Sigmoid colon (tissue), 7 donors: ENCODE data around the gene OAS1. TPM values are rescaled to one million over a fixed set of nuclear protein-coding genes. Genes with fewer than 3 reads are reported as not detected.

Experiments used
- DNase-seq: peaks from one replicate; pipeline ENCODE4 v3.0.0-alpha.2; 2019
- H3K27ac ChIP-seq, 4 donors: fragments of 200-600 bp; sonication (generic); one replicate each; pipeline ENCODE4 v1.5.1; 2016 to 2019; ENCODE audit warnings: mild to moderate bottlenecking in 1 of 4
- H3K27me3 ChIP-seq, 3 donors: fragments of 200-600 bp; sonication (generic); one replicate each; pipeline ENCODE4 v1.5.1; 2019; ENCODE audit warnings: mild to moderate bottlenecking in 1 of 3
- H3K36me3 ChIP-seq, 4 donors: fragments of 200-600 bp; sonication (generic); one replicate each; pipeline ENCODE4 v1.5.1; 2016 to 2019
- H3K4me1 ChIP-seq, 4 donors: fragments of 200-600 bp; sonication (generic); one replicate each; pipeline ENCODE4 v1.5.1; 2017 to 2019
- H3K4me3 ChIP-seq, 4 donors: fragments of 200-600 bp; sonication (generic); one replicate each; pipeline ENCODE4 v1.5.1; 2017 to 2019; ENCODE audit warnings: mild to moderate bottlenecking in 2 of 4, moderate library complexity in 1 of 4
- H3K9me3 ChIP-seq, 4 donors: fragments of 200-600 bp in 3 of 4; sonication (generic) in 3 of 4; one replicate each; pipeline versions ENCODE4 v1.5.1 to v1.6.1; 2013 to 2019
- CTCF ChIP-seq, 4 experiments: fragments of 450-650 bp in 3 of 4; fragments of 200-600 bp in 1 of 4; IDR thresholded peaks; one replicate each; pipeline ENCODE4 v1.5.1; 2016 to 2019; ENCODE audit warnings: antibody characterized with exemption in 4 of 4, mild to moderate bottlenecking in 3 of 4, moderate library complexity in 2 of 4
- EP300 ChIP-seq, 4 donors: sonication (generic); formaldehyde crosslinking; IDR thresholded peaks; one replicate each; pipeline ENCODE4 v1.6.1; 2017; ENCODE audit warnings: antibody characterized with exemption in 4 of 4
- POLR2A ChIP-seq, 2 donors: fragments of 450-650 bp; IDR thresholded peaks; one replicate each; pipeline ENCODE4 v1.6.1; 2016; ENCODE audit warnings: antibody characterized with exemption in 2 of 2, mild to moderate bottlenecking in 2 of 2, moderate library complexity in 2 of 2
- POLR2AphosphoS5 ChIP-seq, 4 donors: sonication (generic); formaldehyde crosslinking; IDR thresholded peaks; one replicate each; pipeline ENCODE4 v1.6.1; 2017; ENCODE audit warnings: antibody characterized with exemption in 4 of 4
- WGBS, 2 donors: extraction: QIAGEN DNeasy Blood & Tissue Kit; methylation state at CpG; one replicate each; pipeline ENCODE4 v1.1.7; 2013; 5-methylcytosine and 5-hydroxymethylcytosine counted together
- intact Hi-C: fragments of 100-400 bp; cut with DNase I; formaldehyde crosslinking; loops from one replicate; pipeline ENCODE4 v1.15.1; 2023
- polyA plus RNA-seq, 3 donors: library from polyadenylated mRNA; stranded (reverse); fragments of 200-250 nt; gene quantifications; one replicate each; pipeline ENCODE4 v1.2.3, GENCODE V29; 2013
- total RNA-seq, 4 donors: library from RNA; depleted of rRNA; stranded (reverse); fragments of >200 nt; gene quantifications; one replicate each; pipeline ENCODE4 v1.1.0, GENCODE V29; 2016
- donor health status: healthy with polysubstance abuse.
- donor health status: Bipolar disorder and iron deficiency.
- donor health status: healthy.

Gene OAS1
- total and polyA plus RNA-seq, 7 donors = 8.9 to 259 (median 18.5) TPM

GRCh38 chr12:112881602-112882001 is 25.2 kb upstream of the OAS1 start:
- Histone ChIP-seq H3K27me3 (peaks cover 0 to 25% (median 0%) of the 10 kb centered on the region in 3 donors), H3K27ac (no peak overlapping the region), H3K4me1 (no peaks in the 10 kb centered on the region), H3K9me3 (no peaks in the 10 kb centered on the region), H3K4me3 (no peak overlapping the region), H3K36me3 (no peaks in the 10 kb centered on the region)
- no peak for DNase-seq
- no peak for TF ChIP-seq EP300 (IDR thresholded peaks at IDR 0.05)
- TF ChIP-seq POLR2A (IDR thresholded peaks at IDR 0.05) = no peak
- no peak for TF ChIP-seq POLR2AphosphoS5 (IDR thresholded peaks at IDR 0.05)
- no peak for TF ChIP-seq CTCF (IDR thresholded peaks at IDR 0.05)
- WGBS, 2 donors = 53 to 65% methylated on average over 6 of the region's 6 CpGs
- intact Hi-C loops = no loop called here

DNA sequence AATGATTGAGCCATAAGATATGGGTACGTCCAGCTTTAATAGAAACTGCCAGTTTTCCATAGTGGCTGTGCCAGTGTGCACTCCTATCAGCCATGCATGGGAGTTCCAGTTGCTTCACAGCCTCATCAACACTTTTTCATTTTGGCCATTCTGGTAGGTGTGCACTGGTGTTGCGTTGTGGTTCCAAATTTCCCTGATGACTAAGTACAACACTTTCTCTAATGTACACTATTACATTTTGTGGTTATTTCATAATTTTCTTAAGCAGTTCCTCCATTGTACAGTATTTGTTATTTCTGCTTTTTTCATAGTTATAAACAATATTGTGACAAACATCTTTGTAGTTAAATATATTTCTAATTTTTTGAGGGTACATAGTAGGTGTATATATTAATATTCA is 21.5 kb upstream of the OAS1 start:
- WGBS, 2 donors = 37 to 80% methylated on average over 2 of the region's 2 CpGs
- peaks cover 0 to 2% (median 0%) of the 10 kb centered on the region in 3 donors for H3K27me3 ChIP-seq
- DNase-seq = no peak
- no peak overlapping the region for H3K27ac ChIP-seq
- H3K9me3 ChIP-seq = peaks cover 0 to 3% (median 0%) of the 10 kb centered on the region in 4 donors
- intact Hi-C loops = no loop called here
- TF ChIP-seq CTCF (IDR thresholded peaks at IDR 0.05) = no peak
- TF ChIP-seq POLR2A (IDR thresholded peaks at IDR 0.05) = no peak
- no peak for TF ChIP-seq POLR2AphosphoS5 (IDR thresholded peaks at IDR 0.05)
- TF ChIP-seq EP300 (IDR thresholded peaks at IDR 0.05) = no peak
- H3K36me3 ChIP-seq = no peaks in the 10 kb centered on the region
- H3K4me1 ChIP-seq = no peaks in the 10 kb centered on the region
- no peak overlapping the region for H3K4me3 ChIP-seq

GRCh38 chr12:112887550-112887949 is 19.2 kb upstream of the OAS1 start:
- no peaks in the 10 kb centered on the region for H3K36me3 ChIP-seq
- intact Hi-C loops = no loop called here
- TF ChIP-seq POLR2AphosphoS5 (IDR thresholded peaks at IDR 0.05) = no peak
- TF ChIP-seq POLR2A (IDR thresholded peaks at IDR 0.05) = no peak
- no peak for TF ChIP-seq CTCF (IDR thresholded peaks at IDR 0.05)
- no peak for TF ChIP-seq EP300 (IDR thresholded peaks at IDR 0.05)
- 18 to 22% methylated on average over 2 of the region's 2 CpGs for WGBS, 2 donors
- DNase-seq = no peak
- H3K27me3 ChIP-seq = no peaks in the 10 kb centered on the region
- H3K9me3 ChIP-seq = peaks cover 0 to 3% (median 0%) of the 10 kb centered on the region in 4 donors
- H3K27ac ChIP-seq = no peak overlapping the region
- H3K4me1 ChIP-seq = no peaks in the 10 kb centered on the region
- no peak overlapping the region for H3K4me3 ChIP-seq

- intact Hi-C loops = no loop called here
- H3K4me3 ChIP-seq = no peak overlapping the region
- no peaks in the 10 kb centered on the region for H3K36me3 ChIP-seq
- WGBS, 2 donors = 65 to 79% methylated on average over 6 of the region's 6 CpGs
- no peak overlapping the region for H3K27ac ChIP-seq
- TF ChIP-seq POLR2AphosphoS5 (IDR thresholded peaks at IDR 0.05) (no peak), EP300 (IDR thresholded peaks at IDR 0.05) (no peak), POLR2A (IDR thresholded peaks at IDR 0.05) (no peak), CTCF (IDR thresholded peaks at IDR 0.05) (no peak)
- H3K4me1 ChIP-seq = no peaks in the 10 kb centered on the region
- H3K9me3 ChIP-seq = peaks cover 0 to 3% (median 0%) of the 10 kb centered on the region in 4 donors
- DNase-seq = no peak
- H3K27me3 ChIP-seq = peaks cover 0 to under 1% (median 0%) of the 10 kb centered on the region in 3 donors
These were observed 15.4 kb upstream of the OAS1 start for GRCh38 chr12:112891093-112892024.
